GM06990 (cell line): ENCODE data around the gene C19orf38.

Experiments
- DNase-seq: peaks from one replicate; pipeline ENCODE4 v3.0.0-alpha.2; 2011; ENCODE audit not compliant: insufficient read length; ENCODE audit errors: extremely low read depth
- H3K27me3 ChIP-seq: replicated peaks from 2 replicates; pipeline ENCODE4 v1.6.0; 2011; ENCODE audit warnings: low read length; ENCODE audit not compliant: control insufficient read depth, insufficient read depth
- H3K36me3 ChIP-seq: 2 replicates; pipeline ENCODE4 v1.5.1; 2011; ENCODE audit warnings: low read length; ENCODE audit not compliant: control insufficient read depth, insufficient read depth
- H3K4me3 ChIP-seq: replicated peaks from 2 replicates; pipeline ENCODE4 v1.5.1; 2011; ENCODE audit warnings: low read depth, mild to moderate bottlenecking, control low read depth, low read length
- TF ChIP-seq, protein P1 (sequence below): IDR thresholded peaks from 2 replicates; pipeline ENCODE4 v1.5.1; 2011; ENCODE audit warnings: low read length, control low read depth, mild to moderate bottlenecking, inconsistent platforms; ENCODE audit not compliant: insufficient read depth, poor library complexity, severe bottlenecking

Gene C19orf38, protein sequence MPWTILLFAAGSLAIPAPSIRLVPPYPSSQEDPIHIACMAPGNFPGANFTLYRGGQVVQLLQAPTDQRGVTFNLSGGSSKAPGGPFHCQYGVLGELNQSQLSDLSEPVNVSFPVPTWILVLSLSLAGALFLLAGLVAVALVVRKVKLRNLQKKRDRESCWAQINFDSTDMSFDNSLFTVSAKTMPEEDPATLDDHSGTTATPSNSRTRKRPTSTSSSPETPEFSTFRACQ

GRCh38 chr19:10848230-10848856 lies at the start of gene C19orf38:
Gene C19orf38, plus strand, starts transcription at chr19:10848415. Its CDS starts 94 bp downstream, at chr19:10848509.
- no peak for DNase-seq
- no peaks in the 10 kb centered on the region for H3K27me3 ChIP-seq
- H3K36me3 ChIP-seq = no peaks in the 10 kb centered on the region
- H3K4me3 ChIP-seq = peak within 1 kb of the TSS; percentile 33
- TF ChIP-seq, protein P1, sequence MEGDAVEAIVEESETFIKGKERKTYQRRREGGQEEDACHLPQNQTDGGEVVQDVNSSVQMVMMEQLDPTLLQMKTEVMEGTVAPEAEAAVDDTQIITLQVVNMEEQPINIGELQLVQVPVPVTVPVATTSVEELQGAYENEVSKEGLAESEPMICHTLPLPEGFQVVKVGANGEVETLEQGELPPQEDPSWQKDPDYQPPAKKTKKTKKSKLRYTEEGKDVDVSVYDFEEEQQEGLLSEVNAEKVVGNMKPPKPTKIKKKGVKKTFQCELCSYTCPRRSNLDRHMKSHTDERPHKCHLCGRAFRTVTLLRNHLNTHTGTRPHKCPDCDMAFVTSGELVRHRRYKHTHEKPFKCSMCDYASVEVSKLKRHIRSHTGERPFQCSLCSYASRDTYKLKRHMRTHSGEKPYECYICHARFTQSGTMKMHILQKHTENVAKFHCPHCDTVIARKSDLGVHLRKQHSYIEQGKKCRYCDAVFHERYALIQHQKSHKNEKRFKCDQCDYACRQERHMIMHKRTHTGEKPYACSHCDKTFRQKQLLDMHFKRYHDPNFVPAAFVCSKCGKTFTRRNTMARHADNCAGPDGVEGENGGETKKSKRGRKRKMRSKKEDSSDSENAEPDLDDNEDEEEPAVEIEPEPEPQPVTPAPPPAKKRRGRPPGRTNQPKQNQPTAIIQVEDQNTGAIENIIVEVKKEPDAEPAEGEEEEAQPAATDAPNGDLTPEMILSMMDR = no peak

- DNase-seq = no peak
- TF ChIP-seq, protein P1 = no peak
- Histone ChIP-seq H3K27me3 (no peaks in the 10 kb centered on the region), H3K36me3 (peaks cover 36% of the 10 kb centered on the region), H3K4me3 (no peak overlapping the region)
These were observed 47.7 kb upstream of the C19orf38 start for GRCh38 chr19:10800488-10800887.

- peaks cover 32% of the 10 kb centered on the region for H3K36me3 ChIP-seq
- TF ChIP-seq, protein P1 = no peak
These were observed 45.7 kb upstream of the C19orf38 start for GRCh38 chr19:10802479-10802878.

GRCh38 chr19:10803252-10803651 lies 45.0 kb upstream of the C19orf38 start:
- DNase-seq = no peak
- H3K27me3 ChIP-seq = no peaks in the 10 kb centered on the region
- peaks cover 27% of the 10 kb centered on the region for H3K36me3 ChIP-seq
- TF ChIP-seq, protein P1 = no peak
- no peak overlapping the region for H3K4me3 ChIP-seq

More at GRCh38 chr19:10802479-10802878, 45.7 kb upstream of the C19orf38 start:
- no peak for DNase-seq
- no peak overlapping the region for H3K4me3 ChIP-seq
- H3K27me3 ChIP-seq = no peaks in the 10 kb centered on the region

DNA sequence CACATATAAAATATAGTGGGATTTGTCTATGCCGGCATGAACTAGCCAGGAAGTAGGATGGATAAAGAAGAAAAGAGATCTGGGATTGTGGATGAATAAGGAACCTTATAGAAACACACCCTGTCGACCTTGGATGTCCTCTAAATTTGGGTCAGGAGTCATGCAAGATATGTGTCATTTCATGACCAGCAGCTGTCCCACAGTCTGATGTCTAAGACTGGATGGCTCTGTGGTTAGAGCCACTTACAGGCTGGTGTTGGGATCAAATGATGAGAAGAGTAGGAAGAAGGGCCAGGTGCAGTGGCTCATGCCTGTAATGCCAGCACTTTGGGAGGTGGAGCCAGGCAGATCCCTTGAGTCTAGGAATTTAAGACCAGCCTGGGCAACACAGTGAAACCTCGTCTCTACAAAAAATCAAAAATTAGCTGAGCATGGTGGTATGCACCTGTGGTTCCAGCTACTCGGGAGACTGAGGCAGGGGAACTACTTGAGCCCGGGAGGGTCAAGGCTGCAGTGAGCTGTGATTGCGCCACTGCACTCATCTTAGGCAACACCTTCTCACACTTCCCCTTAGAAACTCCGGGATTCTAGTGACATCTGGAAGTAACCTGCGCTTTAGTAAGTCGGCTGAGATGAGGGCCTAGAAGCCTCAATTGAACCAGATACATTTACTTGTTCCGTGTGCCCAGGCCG lies 43.0 kb upstream of the C19orf38 start:
- TF ChIP-seq, protein P1 = no peak
- Histone ChIP-seq H3K4me3 (no peak overlapping the region), H3K27me3 (no peaks in the 10 kb centered on the region), H3K36me3 (peaks cover 36% of the 10 kb centered on the region)
- no peak for DNase-seq
